ENCODE results near the gene UAP1.
A peak's percentile ranks its signal among the peaks of the same experiment; 100 is the strongest.

UAP1 gene

DNA sequence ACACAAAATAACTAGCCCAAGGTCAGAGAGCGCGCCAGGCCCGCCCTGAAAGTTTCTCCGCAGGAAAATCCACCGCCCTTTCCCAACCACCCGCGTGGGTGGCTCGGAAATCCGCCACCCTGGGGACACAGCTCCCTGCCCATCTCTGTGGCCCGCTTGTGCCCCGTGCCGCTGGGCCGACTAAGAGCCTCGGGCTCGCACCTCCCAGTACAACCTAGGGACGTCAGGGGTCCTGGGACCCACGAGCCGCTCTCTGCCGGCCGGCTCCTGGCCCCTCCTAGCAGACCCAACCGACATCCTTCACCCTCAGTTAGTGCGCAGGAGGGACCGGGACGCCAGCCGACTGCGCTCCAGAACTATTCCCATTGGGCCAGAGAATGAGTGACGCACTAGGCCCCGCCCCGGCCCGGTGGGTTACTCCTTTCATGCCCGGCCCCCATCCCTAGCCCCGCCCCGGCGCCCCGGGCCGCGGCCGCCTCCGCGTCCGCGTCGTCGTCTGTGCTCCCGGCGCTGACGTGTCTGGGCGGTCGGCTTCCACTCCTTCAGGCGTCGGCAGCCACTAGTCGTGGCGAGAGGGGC, 396 bp upstream of the UAP1 start:
- TF ChIP-seq EGR1 (IDR thresholded peaks at IDR 0.05) (peak; percentile 85), FOXM1 (IDR thresholded peaks at IDR 0.05; ENCODE audit: borderline replicate concordance, low read depth) (no peak), TAF1 (IDR thresholded peaks at IDR 0.05; ENCODE audit: low read depth) (peak; percentile 80), CREB1 (IDR thresholded peaks at IDR 0.05; ENCODE audit: low read depth) (peak; percentile 57; the same call in 1 of the 2 replicates), ZBTB7A (IDR thresholded peaks at IDR 0.05; ENCODE audit: low read depth) (0 out of 2 replicates have a peak, but pooled peaks have one; percentile 38)

DNA sequence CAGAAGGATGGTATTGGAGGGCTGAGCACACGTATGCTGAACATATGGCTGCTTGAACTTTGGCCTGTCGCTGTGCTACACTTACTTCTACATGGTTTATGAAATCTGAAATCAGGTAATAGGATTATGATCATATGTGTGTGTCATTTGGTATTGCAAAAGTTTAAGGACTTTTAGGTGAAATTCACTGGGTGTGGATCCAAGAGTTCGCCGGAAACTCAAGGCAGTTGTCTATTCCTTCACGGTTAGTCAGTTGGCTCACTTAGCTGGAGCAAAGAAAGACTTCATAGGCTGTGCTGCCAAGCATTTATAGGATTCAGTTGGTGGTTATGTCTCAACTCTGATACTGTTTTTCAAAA, 927 bp downstream of the UAP1 start:
- TF ChIP-seq CEBPB (IDR thresholded peaks at IDR 0.05), result no peak
- no peak for TF ChIP-seq RAD21 (IDR thresholded peaks at IDR 0.05; ENCODE audit: low read depth)
- TF ChIP-seq TCF12 (IDR thresholded peaks at IDR 0.05; ENCODE audit: low read depth), result no peak
- TF ChIP-seq TEAD4 (IDR thresholded peaks at IDR 0.05), result no peak
- no peak for TF ChIP-seq TAF1 (IDR thresholded peaks at IDR 0.05; ENCODE audit: low read depth)
- no peak for TF ChIP-seq EGR1 (IDR thresholded peaks at IDR 0.05)
- no peak for TF ChIP-seq EP300 (IDR thresholded peaks at IDR 0.05; ENCODE audit: borderline replicate concordance)
- TF ChIP-seq ZBTB7A (IDR thresholded peaks at IDR 0.05; ENCODE audit: low read depth), result no peak
- no peak for TF ChIP-seq USF1 (IDR thresholded peaks at IDR 0.05)
- no peak for TF ChIP-seq CREB1 (IDR thresholded peaks at IDR 0.05; ENCODE audit: low read depth)
- TF ChIP-seq NFIC (IDR thresholded peaks at IDR 0.05), result no peak
- TF ChIP-seq REST (IDR thresholded peaks at IDR 0.05; ENCODE audit: low read depth), result no peak
- TF ChIP-seq FOXM1 (IDR thresholded peaks at IDR 0.05; ENCODE audit: borderline replicate concordance, low read depth), result no peak
- no peak for TF ChIP-seq YY1 (IDR thresholded peaks at IDR 0.05; ENCODE audit: low read depth)
- TF ChIP-seq MAX (IDR thresholded peaks at IDR 0.05), result no peak

- TF ChIP-seq REST (IDR thresholded peaks at IDR 0.05; ENCODE audit: low read depth) (no peak), EP300 (IDR thresholded peaks at IDR 0.05; ENCODE audit: borderline replicate concordance) (no peak), CEBPB (IDR thresholded peaks at IDR 0.05) (no peak)
Measured at GRCh38 chr1:162564762-162565218, 3.3 kb downstream of the UAP1 start.

DNA sequence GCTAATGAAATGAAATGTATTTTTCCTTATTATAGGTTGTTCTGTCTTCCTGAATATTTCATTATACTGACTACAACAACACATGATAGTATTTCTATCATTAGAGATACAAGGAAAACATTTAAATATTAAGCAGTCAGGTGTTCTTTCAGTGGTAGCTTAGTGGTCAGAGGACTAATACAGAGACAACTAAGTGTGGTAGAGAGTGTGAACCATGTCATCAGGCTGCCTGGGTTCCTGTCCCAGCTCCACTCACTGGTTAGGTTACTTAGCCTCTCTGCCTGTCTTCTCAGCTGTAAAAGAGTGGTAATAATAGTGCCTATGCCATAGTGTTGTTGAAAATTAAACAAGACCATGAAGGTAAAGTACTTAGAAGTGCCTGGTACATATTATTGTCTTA, 3.9 kb downstream of the UAP1 start:
- no peak for TF ChIP-seq EP300 (IDR thresholded peaks at IDR 0.05; ENCODE audit: borderline replicate concordance)
- TF ChIP-seq REST (IDR thresholded peaks at IDR 0.05; ENCODE audit: low read depth), result no peak
- TF ChIP-seq TAF1 (IDR thresholded peaks at IDR 0.05; ENCODE audit: low read depth), result no peak
- TF ChIP-seq RAD21 (IDR thresholded peaks at IDR 0.05; ENCODE audit: low read depth), result no peak

DNA sequence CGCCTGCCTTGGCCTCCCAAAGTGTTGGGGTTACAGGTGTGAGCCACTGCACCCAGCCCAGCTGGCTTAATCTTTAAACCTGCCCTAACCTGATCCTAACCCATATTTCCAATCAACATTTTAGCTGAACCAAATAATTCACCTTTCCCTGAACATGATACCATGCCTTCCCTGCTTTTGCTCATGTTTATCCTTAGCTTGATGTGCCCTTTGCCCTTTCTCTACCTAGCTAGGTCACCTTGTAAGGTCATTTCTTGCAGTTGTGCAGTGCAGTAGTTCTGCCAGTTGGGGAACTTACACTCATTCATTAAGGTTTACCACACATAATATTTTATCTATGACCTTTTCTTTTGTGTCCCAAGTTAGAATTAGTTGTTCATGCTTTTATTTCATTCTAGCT, 5.3 kb downstream of the UAP1 start:
- no peak for TF ChIP-seq USF1 (IDR thresholded peaks at IDR 0.05)

DNA sequence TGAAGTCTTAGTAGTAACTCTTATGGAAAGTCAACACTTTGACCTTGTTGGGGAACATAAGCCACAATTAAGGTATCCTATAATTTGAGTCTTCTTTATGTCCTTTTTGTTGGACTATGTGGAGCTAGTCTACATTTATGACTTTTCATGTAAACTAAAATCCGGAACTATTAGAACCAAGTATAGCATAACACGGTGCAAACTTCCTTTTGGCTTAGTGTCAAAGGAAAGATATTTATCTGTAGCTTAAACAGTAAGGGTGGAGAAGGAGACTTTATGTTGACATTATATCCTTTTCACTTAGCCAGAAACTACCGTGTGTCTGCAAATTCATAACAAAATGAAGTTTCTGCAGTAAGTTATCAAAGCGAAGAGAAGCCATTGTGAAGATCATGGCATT, 7.3 kb downstream of the UAP1 start:
- no peak for TF ChIP-seq CEBPB (IDR thresholded peaks at IDR 0.05)
- no peak for TF ChIP-seq RAD21 (IDR thresholded peaks at IDR 0.05; ENCODE audit: low read depth)
- TF ChIP-seq TAF1 (IDR thresholded peaks at IDR 0.05; ENCODE audit: low read depth), result no peak
- TF ChIP-seq MAX (IDR thresholded peaks at IDR 0.05), result no peak
- TF ChIP-seq USF1 (IDR thresholded peaks at IDR 0.05), result no peak
- no peak for TF ChIP-seq TEAD4 (IDR thresholded peaks at IDR 0.05)
- no peak for TF ChIP-seq YY1 (IDR thresholded peaks at IDR 0.05; ENCODE audit: low read depth)
- TF ChIP-seq ZBTB7A (IDR thresholded peaks at IDR 0.05; ENCODE audit: low read depth), result no peak
- TF ChIP-seq CREB1 (IDR thresholded peaks at IDR 0.05; ENCODE audit: low read depth), result no peak
- no peak for TF ChIP-seq EP300 (IDR thresholded peaks at IDR 0.05; ENCODE audit: borderline replicate concordance)
- no peak for TF ChIP-seq REST (IDR thresholded peaks at IDR 0.05; ENCODE audit: low read depth)
- TF ChIP-seq TCF12 (IDR thresholded peaks at IDR 0.05; ENCODE audit: low read depth), result no peak
- TF ChIP-seq FOXM1 (IDR thresholded peaks at IDR 0.05; ENCODE audit: borderline replicate concordance, low read depth), result no peak
- no peak for TF ChIP-seq NFIC (IDR thresholded peaks at IDR 0.05)
- no peak for TF ChIP-seq EGR1 (IDR thresholded peaks at IDR 0.05)

All from Ishikawa (cell line).